ENCODE data around the gene NTMT1.

Gene NTMT1

DNA sequence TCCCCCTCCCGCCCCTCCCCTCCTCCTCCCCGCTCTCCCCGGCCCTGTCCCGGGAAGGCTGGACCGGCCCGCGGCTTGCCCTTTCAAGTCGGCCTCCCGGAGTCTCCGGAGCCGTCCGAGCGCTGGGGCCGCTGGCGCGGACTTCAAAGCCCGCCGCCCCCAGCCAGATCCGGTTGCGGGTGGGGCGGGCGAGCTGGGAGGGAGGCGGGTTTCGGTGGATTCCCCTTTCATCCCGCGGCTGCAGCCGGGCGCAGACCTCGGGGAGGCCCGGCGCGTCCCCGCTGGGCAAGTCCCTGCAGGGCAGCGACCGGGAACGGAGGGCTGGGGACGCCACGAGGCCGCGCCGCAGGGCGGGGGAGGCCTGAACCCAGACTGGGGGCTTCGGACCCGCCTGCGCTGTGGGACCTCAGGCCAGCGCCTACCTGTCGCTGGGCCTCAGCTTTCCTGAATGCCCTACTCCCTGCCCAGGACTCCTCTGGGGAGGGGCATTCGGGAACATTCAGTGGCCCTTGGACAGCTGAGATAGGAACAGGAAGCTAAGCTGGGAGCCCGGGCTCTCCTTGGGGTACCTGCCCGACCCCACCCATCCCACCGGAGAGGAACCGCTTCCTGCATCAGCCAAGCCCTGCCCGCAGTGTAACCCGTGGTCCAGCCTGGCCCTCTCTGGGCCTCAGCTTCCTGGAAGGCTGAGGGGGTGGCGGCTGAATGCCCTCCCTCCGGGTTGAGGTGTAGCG, 28.4 kb upstream of the NTMT1 start:
- DNase-seq, result no peak

DNA sequence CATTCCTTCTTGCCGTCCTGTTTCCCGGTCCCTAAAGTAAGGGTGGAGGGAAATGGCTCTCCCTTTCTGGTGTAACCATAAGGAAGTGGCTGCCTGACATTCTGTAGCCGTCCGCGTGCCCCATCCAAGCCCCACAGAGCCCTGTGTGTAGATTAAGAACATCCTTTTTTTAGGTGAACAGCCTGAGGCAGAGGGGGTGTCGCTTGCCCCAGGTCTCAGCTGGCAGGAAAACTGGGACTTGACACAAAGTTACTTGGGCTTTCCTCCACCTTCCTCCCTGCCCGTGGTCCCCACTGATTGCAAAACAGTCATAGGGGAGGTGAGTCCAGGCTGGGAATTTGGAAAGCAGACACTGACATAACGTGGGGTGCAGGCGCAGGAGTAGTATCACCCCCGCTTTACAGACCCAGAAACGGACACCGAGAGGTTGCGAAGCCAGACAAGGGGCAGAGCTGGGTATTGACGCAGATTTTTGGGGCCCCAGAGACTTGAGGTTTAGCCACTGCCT, 27.8 kb upstream of the NTMT1 start:
- no peak for DNase-seq

DNA sequence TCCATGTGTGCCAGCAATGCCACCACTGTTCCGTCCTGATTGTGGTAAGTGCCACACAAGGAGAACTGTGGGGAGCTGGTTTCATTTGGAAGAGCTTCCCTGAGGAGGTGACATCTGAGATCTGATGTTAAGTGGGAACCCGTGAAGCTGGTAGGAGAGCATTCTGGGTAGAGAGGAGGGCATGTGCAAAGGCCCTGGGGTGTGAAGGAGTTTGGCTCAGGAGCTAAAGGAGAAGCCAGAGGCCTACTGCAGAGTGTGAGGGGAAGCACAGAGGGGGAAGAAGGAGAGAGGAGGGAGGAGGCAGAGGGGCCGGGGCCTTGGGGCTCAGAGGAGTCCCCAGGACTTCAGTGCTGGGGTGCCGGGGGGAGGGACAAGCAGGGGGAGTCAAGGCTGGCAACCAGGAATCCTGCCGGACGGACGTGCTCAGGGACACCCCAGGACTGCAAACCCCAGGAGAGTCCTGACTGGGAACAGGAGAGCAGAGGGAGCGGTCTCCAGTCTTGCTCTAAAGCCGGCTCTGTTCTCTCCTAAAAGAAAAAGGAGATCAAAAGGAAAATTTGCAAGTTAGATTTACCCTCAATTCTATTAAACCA, 24.8 kb upstream of the NTMT1 start:
- no peak for DNase-seq

DNA sequence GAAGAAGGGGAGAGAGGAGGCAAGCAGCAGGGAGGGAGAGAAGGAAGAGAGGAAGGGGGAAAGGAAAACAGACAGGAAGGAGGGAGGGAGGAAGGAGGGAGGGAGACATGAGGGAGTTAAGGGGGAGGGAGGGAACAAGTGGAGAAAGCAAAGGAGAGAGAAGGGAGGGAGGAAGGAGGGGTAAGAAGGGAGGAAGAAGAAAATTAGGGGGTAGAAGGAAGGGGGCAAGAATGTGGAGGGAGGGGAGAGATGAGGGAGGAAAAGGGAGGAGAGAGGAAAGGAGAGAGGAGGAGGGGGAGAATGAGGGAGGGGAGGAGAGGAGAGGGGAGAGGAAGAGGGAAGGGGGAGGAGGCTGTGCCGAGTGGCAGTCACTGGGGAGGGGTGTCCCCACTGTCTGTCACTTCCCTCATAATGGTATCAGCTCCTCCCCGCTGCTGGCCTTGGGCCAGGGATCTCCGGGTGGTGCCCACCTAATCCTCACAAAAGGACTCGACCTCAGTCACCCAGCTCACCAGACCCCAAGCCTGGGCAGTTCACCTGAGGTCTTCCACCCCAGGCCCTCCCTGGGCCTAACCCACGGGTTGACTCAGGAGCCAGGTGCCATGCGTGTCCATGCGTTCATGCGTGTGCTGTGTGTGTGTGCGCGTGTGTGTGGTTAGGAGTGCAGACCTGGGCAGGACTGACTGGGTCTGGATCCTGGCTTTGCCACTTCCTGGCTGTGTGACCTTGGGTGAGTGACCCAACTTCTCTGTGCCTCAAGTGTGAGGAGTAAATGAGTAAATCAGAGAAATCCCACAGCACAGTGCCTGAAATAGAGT, 23.2 kb upstream of the NTMT1 start:
- no peak for DNase-seq

DNA sequence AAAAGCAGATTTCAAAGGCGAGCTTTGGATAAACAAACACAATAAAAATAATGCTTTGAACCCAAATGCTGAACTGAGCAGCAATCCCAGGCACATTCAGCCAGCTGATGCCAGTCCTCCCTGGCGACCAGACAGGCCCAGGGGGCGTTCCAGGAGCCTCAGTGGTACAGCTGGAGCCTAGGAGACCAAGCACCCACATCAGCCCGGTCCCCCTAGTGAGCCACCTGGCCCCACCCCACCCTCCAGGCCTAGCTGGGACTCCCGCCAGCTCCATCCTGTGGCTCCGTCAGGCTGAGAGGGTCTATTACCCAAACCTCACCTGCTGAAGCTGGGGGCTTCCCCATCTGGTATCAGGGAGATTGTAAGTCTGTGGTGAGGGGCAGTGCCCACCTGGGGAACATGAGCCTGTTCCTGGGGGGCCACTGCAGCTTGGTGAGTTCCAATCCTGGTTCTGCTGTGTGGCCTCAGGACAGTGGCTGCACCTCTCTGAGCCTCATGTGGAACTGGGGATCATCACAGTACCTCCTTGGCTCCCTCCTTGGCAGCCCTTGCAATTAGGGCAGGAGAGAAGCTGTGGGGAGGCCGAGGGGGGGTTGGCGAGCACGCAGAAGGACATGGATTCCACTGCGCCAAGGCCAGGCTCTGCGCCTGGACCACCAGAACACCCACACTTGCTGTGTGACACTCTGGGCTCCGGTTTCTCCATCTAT, 21.8 kb upstream of the NTMT1 start:
- DNase-seq, result no peak

DNA sequence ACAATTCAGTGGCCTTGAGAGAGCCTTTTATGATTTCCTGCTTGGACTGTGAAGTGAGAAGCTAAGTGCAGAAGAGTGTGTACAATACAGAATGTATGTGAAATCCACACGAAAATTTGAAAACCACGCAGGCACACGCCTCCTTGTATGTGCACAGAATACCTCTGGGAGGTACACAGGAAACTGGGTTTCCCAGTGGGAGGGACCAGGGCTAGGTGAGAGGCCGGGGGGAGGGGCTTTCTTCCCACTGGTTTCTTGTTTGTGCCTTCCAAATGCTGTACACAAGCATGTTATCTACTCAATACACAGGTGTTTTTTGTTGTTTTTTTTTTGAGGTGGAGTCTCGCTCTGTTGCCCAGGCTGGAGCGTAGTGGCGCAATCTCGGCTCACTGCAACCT, 21.2 kb upstream of the NTMT1 start:
- no peak for DNase-seq

DNA sequence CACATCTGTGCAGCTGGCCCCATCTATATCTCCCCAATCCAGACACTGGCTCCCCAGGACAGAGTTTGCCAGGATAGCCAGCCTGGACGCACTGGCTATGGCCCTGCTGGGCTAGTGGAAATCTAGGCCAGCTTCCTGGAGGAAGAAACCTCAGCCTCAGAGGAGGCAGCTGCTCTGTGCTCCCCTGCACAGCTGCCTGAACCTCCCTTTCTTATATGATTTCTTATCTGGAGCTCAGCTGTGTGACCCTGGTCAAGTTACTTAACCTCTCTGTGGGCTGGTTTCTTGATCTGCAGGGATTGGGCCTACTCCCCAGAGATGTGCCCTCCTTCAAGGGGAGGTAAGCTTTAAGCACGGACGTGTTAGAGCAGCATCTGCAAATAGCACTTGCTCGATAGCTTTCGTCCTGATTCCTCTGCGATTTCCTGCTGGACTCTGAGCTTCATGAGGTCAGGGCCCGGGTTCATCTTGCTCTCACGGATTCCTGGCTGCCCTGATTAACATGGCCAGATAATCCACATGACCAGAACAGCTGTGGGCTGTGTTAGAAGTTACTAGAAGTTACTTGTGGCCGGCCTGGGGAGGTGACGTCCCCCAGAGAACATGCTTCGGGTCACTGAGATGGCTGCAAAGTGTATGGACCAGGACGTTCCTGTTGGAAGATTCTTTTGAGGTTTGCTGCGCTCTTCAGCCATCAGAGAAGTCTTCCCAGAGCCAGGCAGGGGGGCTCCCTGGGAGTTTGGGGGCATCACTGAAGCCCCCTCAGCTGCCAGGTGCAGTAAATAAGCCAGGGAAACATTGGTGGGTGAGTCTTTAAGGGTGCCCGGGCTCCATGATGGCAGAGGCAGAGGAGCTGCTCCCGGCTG, 19.6 kb upstream of the NTMT1 start:
- DNase-seq, result no peak

DNA sequence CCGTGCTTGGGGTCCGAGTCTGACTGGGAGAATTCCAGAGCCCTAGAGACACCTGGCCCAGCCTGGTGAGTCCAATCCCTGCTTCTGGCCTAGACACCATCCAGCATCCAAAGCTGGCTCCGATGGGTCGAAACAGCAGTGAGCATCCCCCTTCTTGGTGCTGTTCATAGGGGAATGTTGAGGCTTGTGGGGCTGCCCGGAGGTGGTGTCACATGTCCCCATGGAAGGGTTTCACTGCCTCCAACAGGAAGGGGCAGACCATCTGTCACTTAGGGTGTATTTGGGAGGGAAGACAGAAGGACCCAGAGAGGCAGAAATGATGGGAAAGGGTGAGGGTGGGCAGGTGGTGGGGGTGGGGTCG, 19.0 kb upstream of the NTMT1 start:
- DNase-seq, result no peak

DNA sequence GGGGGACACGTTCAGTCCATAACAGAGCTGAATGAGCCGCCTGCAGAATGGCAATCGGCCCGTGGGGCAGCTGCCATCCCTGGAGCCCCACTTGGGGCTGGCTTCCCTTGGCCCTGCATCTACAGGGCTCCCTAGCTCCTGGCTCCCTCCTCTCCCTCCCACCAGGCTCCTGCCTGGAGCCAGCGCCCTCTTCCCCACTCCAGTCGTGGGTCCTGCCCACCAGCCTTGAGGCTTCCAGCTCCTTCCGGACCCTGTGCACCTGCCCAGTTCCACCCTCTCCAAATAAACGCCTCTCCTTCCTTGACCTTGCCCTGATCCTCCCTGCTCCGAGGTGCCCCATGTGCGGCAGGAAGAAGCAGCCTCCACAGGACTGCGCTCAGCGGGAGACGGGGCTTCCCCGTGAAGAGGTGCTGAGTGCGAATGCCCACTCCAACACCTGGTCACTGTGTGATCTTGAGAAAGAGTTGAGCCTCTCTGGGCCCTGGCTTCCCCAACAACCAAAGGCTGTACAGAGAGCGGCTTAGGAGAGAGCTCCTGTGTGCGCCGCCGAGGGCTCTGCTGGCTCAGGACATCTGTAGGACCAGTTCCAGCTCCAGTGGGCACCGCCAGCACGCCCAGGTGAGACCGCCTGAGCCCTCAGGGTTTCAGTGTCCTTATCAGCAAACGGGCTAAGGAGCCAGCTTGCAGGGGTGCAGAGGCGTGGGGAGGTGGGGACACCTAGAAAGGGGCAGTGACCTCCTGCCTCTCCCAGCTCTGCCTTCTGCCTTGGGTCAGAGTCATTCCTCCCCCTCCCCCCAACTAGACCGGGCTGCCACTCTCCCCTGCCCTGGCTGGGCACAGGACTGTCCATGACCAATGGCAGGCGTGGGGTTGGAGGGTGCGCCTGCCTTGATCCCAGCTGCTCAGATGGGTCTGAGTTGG, 17.1 kb upstream of the NTMT1 start:
- DNase-seq, result no peak

DNA sequence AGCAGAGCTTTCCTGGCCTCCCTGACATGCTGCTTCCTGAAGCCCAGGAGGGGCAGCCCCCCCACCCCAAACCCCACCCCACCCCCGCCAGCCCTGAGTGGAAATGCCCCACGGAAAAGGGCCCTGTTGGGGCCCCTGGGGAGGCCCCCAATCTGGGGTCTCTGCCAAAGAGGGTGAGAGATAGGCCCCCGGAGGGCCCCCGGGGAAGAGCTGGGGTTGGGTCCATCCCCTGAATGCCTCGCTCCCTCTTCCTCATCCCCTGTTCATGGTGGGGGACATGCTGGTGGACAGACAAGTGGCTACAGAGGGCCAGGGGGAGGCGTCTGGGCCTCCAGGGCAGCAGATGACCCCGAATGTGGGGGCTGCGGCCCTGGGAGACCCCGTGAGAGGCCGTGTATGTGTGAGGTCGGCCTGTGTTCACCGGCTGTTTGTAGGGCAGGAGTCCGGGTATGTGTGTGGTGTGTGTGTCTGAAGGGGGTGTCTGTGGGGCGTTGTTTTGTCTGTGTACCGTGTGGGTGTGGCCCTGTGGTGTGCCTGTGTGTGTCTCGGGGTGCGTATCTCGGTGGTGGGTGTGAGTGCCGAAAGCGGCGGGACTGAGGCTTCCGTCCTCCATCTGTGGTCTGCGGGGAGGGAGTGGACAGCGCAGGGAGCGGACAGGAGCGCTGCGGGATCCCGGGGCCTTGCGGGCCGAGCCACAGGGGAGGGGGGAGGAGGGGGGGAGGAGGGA, 16.3 kb upstream of the NTMT1 start:
- DNase-seq, result peak; percentile 66

DNA sequence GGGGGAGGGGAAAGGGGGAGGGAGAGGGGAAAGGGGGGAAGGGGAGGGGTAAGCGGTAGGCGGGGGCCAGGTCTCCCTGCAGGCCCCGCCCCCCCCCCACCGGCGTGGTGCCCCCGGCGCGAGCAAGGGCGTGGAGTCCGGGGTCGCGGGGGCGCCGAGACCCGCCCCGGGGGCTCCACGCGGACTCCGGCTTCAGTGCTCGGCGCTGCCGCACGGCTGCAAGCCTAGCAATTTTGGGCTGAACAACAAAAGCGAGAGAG, 15.8 kb upstream of the NTMT1 start:
- no peak for DNase-seq

DNA sequence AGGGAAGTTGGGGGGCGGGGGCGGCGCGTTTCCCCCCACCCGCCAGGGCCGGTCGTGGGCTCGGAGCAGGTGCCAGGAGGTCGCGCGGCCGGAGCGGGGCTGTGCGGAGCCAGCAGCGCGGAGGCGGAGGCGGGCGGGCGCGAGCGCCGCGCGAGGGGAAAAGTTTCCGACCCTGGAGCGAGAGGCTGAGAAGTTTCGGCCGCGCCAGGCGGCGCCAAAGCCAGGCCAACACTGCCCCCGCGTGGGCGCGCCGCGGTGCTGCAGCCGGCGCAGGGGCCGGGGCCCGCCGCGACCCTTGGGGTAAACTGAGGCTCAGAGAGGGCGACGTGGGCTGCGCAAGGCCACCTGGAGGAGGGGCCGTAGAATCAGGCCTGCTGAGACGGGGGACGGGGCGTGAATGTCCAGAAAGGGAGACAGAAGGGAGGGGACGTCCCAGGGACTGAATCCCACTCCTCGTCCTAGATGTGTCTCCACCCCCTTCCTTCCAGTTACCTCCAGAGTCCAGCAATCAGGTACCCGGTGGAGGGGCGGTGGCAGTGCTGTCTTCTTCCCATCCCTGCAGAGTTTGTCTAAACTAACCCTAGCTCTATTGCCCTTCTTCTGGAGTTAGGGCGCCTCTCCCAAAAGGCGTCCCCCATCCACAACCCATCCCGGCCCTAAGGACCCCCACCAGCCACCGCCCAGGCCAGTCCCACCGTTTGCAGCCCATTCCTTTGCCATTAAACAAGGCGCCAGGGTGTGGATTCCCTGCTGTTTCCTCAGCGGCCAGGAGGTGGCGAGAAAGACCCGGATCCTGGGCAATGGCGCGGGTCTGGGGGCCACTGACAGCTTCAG, 15.3 kb upstream of the NTMT1 start:
- peak; percentile 76 for DNase-seq

DNA sequence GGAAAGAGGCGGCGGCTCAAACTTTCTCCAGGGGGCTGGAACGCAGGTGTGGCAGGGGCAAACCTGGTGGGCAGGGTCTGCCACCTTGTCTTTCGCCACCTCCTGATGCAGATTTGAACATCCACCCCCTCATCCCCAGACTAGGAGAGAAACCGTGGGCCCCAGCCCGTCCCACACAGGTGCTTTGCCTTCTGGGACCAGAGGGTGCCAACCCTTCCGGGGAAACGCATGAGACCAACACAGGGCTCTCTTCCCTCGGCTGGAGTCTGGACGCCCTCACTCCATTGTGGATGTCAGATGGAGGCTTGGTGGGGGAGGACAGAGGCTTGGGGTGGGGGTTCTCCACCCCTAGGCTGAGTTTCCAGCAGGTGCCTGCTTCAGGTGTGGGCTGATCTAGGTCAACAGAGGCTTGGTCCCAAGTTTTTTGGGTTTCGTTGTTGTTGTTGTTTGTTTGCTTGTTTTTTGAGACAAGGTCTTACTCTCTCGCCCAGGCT, 14.6 kb upstream of the NTMT1 start:
- DNase-seq, result no peak

DNA sequence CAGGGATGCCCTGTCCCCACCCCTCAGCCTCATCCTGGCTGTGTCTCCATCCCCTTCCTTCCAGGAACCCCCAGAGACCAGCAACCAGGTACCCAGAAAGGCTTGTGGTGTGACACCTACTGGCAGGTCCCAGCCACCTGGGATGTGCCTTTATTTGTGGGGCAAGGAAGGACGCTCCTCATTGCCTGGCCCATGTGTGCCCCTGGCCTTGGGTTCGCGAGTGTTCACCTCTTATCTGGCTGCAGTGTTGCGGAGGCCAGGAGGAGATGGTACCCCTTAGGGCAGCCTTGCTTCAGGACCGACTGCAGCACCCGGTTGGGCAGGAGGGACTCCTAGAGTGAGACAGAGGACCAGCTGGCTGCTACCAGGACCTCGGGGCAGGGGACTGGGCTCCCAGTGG, 13.8 kb upstream of the NTMT1 start:
- no peak for DNase-seq

DNA sequence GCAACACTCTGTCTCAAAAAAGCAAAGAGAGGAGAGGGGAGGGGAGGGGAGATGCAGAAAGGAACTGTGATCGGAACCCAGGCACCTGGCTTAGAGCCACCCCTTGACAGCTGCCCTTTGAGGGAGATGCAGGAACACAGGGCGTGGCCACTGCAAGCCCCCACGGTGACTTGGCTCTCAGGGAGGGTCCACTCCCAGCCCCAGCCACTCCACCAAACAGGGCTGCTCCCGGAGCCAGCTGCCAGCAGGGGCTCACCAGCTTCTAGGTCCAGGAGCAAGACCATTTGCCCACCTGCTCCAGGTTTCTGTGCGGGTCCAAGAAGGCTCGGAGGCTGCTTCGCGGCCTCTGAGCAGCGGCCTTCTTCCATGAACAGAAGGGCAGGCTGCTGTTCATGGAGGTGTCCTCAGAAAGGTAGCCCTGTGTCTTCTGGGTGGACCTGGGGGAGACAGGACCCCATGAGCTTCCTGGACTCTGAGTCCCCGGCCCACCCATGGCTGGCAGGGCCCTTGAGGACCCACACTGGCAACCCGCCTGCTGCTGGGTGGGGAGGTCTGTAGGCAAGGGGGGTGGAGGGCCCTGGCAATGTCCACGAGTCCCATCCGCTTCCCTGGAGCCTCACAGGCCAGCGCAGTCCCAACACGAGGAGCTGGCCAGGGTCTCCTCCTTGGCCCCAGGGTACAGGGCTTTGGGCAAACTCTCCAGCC, 13.0 kb upstream of the NTMT1 start:
- no peak for DNase-seq

DNA sequence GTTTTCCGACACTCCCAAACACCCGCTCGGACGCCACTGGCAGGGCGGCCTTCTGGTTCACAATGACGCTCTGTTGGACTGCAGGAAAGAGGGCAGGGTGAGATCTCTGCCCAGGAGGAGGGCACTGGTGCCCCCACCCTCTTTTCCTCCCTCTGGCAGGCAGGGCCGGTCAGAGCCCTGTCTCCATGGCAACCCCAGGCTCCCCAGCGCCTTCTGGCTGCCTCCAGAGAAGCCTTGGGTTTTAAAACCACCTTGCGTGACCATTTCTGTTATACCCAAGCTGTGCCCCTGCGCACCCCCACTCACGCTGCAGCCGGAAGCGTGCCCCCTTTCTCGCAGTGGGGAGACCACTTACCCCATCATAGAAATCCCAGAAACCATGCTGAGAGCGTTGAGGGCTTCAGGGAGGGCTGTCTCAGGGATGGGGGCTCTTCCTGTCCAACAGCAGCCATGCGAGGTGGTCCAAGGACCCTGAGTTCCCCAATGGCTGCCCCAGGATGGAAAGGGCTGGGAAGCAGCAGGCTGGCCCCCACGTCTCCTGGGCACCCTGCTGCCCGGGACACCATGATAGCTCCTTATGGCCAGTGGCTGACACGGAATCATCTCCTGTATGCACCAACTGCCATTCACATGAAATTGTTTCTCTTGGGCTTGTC, 12.3 kb upstream of the NTMT1 start:
- no peak for DNase-seq

DNA sequence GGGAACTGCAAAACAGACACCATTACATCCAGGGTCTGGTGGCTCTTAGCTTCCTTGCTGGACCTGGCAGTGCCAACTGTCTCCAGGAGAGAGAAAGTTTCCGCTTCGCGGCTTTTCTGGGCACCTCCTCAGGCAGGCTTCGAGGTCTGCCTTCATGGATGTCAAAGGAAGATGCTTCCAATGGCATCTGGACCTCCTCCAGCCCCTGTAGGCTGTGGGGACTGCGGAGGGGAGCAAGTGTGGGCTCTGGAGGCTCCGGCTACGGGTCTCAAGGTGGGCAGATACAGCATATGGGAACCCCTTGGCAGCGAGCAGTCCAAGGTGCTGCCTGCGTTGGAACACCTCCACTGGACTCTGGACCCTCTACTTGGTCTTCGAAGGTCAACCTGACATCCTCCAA, 11.0 kb upstream of the NTMT1 start:
- no peak for DNase-seq

Data from activated CD8-positive, alpha-beta memory T cell treated with anti-CD3 and anti-CD28 coated beads, Interleukin-2, amount 50 U/mL, for 4 hours (primary cell).